HG03135 (cell line): ENCODE data around the gene AP1G1.
A peak's percentile ranks its signal among the peaks of the same experiment; 100 is the strongest.
"Not testable (repeated sequence)": the region's sequence is repeated elsewhere in the genome, so short reads cannot be mapped to it uniquely, and the experiment has no call there.

ENCODE experiments used
- ATAC-seq: cut with Tn5 transposase; IDR thresholded peaks from one replicate; pipeline ENCODE4 v1.9.1; 2021; ENCODE audit warnings: mild to moderate bottlenecking, moderate library complexity; ENCODE audit not compliant: unreplicated experiment

Gene AP1G1

DNA sequence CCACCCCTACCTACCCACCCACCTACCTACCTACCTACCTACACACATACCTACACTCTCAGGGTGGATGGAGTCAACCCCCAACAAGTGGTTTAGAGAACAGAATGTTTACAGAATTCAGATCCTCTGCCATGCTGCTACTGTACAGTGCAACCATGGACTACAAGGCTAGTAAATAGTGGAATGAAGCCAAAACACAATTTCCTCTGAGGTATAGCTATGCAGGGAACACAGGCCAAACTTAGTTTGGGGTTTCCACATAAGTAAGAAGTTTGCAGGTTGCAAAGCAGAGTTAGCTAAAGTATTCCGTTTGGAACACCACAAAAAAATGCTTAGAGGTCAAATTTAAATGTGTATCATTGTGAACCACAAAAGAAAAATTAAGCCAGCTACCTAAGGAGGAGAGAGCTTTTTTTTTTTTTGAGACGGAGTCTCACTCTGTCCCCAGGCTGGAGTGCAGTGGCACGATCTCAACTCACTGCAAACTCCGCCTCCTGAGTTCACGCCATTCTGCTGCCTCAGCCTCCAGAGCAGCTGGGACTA lies 2.7 kb upstream of the AP1G1 start:
- no peak for ATAC-seq

DNA sequence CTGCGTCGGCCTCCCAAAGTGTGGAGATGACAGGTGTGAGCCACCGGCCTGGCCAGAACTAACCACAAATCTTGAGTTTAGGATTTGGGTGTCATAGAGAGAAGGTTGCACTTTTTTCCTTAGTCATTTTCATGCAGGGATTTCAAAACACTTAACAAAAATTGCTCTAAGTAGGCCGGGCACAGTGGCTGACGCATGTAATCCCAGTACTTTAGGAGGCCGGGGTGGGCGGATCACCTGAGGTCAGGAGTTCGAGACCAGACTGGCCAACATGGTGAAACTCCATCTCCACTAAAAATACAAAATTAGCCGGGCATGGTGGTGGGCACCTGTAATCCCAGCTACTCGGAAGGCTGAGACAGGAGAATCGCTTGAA lies 1.5 kb upstream of the AP1G1 start:
- ATAC-seq: not testable (repeated sequence)

DNA sequence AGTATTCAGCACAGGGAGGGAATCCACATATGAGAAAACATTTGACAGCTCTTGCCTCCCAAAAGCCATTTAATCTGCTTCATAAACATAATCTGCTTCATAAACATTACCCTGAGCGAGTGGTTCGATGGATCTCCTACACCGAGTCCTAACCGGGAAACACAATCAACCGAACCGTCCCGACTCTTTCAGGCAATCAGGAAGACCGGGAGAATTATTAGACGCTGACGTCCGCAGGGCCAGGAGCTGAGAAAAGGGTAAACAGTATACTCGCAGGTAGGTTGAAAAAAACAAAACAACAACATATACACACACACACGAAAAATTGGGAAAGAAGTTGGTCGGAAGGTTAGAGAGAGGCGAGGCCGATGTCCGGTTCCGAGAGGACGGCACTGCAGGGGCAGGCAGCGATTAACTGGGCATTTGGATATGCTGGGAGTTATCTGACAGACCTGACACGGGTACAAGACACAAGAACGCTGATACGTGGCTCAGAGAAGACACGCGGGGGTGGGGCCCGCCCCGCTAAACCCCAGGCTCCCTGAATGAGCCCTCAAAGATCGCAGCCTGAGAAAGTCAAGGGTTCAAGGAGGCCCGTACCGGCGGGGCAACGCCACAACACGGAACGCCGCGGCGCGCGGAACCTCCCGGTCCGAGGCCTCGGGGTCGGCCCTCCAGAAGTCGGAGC lies 585 bp downstream of the AP1G1 start:
- peak; percentile 30 for ATAC-seq

DNA sequence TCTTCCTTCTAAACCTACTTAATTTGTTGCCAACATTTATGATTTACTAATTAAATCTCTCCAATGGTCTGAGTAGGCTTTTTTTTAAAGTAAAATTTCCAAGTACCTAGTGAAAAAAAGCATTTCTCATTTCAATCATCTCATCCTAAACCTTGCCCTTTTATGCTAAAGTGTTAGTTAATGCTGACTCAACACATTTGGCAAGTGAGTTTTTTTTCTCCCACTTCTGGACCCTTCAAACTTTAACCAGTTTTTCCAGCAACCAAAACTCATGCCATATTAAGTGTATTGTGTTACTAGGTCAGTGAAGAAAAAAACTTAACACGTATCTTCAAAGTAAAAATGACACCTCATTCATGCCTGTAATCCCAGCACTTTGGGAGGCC lies 5.3 kb downstream of the AP1G1 start:
- ATAC-seq: no peak

DNA sequence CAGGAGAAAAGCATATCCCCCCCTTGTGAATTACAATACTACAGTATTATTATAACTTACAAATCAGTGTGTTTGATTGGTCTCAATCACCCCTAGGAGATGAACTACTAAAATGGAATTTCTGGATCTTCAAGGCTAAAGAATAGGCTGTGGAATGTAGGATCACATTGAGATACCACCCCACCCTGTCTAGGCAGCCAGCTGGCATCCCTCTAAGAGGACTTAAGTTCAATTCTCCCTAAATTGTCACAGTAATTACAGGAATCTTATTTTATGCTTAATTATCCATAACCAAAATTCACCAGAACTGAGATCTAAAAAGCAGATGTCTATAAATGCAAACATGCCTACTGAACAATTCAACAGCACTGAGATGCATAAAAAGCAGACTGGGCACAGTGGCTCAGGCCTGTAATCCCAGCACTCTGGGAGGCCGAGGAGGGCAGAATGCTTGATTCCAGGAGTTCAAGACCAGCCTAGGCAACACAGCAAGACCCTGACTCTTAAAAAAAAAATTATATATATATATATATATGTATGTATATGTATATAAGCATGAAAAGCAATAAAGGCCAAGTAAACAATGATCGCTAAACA lies 12.0 kb downstream of the AP1G1 start:
- no peak for ATAC-seq

DNA sequence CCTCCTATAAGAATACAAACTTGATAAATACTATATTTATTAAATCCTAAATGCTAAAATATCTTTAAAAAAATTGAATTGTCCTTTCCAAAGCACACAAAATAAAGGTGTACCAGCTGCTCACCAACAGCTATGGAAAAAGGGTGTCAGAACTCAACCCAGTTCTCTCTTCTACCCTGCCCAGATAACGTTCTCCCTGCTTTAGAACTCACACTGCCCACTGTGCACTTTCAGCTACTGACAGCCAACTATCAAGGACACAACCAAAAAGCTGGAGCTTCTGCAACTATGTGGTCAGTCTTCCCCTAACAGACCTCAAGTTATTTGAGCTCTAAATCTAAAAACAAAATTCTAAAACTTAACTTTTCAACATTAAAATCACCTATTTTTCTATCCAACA lies 13.7 kb downstream of the AP1G1 start:
- ATAC-seq: no peak

DNA sequence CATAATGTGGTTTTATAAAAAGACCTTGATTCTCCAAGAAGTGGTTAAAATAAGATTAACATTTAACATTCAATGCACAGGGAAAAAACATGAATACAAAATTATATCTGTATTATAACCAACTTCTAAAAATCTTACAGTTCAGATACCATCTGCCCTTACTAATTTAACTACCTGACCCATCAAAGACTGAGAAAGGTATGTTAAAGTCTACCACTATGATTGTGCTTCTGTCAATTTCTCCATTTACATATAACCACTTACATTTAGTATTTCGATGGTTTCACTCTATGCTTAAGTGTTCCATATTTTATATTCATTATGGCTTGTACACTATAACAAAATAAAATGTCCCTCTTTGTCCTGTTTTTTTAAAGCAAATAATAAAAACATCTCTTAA lies 14.6 kb downstream of the AP1G1 start:
- ATAC-seq: no peak

DNA sequence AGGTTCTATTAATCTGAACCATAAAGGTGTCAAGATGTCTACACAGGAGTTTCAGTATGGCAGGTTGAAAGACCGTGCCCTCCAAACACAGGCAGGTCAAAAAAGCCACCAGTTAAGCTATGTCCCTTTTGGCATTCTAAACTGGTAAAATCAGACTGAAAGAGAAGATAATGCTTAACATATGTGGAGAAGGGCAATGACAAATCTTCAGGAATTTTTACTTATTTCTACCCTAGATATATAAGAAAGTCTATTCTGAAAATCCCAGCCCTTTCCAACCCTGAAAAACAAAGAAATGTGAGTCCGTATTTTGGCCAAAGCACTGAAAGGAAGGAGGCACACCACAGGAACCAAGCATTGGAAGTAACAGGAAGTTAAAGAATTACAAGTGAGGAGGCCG lies 16.5 kb downstream of the AP1G1 start:
- ATAC-seq: no peak

DNA sequence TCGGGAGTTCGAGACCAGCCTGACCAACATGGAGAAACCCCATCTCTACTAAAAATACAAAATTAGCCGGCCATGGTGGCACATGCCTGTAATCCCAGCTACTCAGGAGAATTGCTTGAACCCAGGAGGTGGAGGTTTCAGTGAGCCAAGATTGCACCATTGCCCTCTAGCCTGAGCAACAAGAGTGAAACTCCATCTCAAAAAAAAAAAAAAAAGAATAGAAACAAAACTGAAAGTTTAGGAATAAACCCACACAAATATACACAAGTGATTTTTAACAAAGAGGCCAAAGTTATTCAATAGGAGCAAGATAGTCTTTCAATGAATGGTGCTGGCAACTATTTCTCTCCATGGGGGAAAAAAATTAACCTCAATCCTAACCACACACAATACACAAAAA lies 18.3 kb downstream of the AP1G1 start:
- ATAC-seq: not testable (repeated sequence)

DNA sequence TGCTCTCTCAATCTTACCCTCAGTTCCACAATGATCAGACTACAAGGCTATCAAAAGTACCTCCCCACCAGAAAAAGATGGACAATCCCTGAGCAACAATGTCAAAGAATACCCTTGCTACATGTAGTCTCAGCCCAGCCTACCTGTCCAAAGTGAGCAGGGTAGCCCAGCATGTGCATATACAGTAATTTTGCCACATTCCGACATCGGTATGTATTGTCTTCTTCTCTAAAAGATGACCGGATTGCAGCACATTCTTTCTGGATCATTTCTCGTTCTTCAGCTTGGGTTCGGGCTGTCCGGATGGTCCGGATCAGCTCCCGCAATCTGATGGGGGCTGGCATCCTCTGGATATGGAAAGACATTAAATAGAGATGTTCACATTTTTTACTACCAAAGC lies 19.5 kb downstream of the AP1G1 start:
- ATAC-seq: no peak

DNA sequence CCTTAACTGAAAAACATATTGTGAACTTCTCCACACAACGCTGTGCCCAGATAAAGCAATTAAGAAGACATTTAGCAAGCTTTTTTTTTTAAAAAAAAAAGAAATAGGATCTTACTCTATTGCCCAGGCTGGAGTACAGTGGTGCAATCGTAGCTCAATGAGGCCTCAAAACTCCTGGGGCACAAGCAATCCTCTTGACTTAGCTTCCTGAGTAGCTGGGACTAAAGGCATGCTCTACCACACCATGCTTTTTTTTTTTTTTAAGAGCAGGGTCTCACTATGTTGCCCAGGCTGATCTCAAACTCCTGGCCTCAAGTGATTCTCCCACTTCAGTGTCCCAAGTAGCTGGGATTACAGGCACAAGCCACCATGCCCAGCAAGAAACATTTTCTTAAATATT lies 20.1 kb downstream of the AP1G1 start:
- ATAC-seq: no peak

DNA sequence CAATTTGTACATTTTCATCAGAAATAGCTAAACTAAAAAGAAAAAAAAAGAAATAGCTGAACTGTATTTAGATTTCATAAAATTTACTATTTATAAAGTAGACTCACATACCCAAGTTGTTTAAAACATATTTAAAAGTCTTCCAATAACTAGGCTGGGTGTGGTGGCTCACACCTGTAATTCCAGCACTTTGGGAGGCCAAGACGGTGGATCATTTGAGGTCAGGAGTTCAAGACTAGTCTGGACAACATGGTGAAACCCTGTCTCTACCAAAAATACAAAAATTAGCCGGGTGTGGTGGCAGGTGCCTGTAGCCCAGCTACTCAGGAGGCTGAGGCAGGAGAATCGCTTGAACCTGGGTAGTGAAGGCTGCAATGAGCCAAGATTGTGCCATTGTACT lies 23.5 kb downstream of the AP1G1 start:
- not testable (repeated sequence) for ATAC-seq

DNA sequence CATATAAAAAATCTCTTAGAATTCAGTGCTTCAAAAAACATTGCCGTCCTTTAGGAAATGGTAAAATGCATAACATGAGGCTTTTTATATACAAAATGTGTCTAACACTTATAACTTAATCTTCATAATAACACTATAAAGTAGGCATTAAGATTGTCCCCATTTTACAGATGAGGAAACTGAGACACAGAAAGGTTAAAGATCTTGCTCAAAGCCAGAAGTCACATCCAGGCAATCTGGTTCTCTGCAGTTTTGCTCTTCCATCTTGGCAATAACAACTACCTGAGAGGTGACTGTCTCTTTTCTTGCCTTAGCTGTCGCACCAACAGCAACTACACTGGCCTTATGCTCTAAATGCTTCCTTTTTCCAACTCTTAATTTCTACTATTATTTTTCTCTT lies 24.5 kb downstream of the AP1G1 start:
- no peak for ATAC-seq

DNA sequence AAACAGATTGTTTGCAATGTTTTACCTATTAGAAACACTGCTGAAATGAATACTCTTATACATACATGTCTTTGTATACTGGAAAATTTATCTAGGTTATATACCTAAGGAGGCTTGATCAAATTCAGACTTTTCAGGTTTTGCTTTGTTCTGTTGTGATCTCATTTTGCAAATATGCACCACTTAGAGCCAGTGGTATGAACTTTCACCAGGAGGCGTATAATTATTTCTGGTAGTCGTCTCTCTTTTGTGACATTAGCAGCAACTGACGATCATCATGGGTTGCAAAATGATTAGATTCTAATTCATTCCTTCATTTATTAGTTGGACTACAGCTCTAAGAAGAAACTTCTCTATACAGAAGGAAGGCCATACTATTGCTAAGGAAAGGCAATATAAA lies 26.9 kb downstream of the AP1G1 start:
- ATAC-seq: no peak

DNA sequence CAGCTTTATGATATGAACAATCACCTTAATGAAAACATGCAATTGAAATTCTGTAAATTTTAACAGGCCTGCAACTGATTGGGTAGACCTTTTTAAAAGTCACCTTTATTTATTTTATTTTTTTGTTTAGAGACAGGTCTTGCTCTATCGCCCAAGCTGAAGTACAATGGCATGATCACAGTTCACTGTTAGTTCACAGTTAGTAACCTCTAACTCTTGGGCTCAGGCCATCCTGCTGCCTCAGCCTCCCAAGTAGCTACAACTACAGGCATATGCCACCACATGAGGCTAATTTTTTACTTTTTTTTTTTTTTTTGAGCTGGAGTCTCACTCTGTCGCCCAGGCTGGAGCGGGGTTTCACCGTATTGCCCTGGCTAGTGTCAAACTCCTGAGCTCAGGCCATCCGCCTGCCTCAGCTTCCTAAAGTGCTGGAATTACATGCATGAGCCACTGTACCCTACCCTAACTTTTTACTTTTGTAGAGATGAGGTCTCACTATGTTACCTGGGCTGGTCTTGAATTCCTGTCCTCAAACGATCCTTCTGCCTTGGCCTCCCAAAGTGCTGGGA lies 28.0 kb downstream of the AP1G1 start:
- ATAC-seq: no peak

DNA sequence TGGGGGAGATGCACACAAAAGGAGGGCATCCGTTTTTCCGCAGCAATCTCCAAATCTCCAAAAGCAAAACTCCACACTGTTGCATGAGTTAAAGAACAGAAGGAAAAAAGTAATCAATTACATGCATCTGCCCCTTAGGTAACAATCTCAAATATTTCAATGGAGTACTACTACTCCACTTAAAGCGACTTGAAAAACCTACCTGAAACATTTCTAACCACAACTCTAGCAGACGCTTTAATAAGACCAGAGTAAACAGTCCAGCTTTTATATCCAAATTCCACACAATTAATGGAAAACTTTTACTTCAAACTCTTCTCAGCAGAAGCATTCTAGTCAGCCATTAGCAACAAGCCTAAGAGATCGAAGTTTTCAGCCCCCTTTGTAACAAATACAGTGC lies 29.9 kb downstream of the AP1G1 start:
- no peak for ATAC-seq

DNA sequence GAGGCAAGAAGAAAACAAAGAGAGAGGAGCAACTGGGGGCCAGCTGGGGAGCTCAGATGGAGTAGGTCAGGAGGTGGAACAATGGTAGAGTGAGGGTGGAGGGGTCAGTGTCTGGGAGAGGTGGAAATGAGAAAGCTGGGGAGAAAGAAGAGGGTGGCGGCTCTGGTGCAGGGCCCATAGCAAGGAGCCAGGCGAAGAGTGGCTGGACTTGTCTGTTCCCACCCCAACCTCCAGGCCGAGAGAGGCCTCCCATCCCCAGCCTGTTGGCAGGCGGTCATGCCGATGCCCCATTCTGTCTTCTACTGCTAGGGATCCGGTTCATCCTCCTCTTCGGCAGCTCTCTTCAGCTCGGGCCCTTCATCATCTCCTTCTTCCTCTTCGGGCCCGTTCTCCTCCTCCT lies 31.3 kb downstream of the AP1G1 start:
- ATAC-seq: no peak

DNA sequence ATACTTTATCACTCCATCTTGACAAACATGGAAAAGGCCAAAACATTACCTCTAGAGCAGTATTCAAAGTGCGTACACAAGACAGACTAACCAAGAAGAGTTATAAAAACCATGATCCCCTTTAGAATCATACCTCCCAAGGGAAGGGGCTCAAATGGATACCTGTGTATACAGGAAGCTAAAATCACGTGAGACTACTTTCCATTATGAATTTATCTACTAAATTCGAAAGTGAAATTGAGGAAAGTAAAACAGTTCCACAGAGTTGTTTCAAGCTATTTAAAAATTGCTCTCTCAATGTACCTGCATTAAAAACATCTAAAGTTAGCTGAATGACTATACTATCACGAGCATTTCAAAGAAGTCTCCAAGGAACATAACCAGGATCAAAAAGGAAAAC lies 32.7 kb downstream of the AP1G1 start:
- ATAC-seq: no peak

DNA sequence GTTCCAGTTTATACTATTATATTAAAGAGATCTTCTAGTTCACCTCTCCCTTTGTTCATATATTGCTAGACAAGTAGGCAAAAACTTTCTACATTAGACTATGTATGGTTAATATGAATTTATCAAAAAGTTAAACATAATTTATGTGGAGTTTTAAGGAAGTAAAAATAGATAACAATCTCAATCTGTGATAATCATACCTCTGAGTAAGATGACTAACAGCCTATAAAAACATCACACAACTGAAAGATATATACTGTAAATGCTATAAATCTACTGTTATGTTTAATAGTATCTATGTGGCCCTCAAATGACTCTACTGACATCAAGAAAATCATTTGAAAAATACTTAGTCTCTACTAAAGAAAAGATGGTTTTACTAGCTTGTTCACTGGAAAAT lies 37.1 kb downstream of the AP1G1 start:
- ATAC-seq: no peak

DNA sequence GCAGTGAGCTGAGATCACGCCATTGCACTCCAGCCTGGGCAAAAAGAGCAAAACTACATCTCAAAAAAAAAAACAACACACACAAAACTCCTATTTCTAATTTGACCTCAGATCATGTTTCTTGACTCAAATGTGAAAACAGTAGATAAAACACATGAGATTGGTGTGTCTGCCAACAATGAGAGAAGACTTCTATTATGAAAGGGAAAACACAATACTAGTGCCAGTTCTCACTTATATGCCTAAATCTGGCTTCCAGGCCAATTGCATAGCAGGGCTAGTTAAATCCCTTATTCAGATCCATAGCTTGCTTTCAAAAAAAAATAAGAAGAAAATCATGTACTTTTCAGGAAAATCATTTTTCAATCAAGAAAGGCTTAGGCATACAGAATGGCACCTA lies 39.4 kb downstream of the AP1G1 start:
- no peak for ATAC-seq

DNA sequence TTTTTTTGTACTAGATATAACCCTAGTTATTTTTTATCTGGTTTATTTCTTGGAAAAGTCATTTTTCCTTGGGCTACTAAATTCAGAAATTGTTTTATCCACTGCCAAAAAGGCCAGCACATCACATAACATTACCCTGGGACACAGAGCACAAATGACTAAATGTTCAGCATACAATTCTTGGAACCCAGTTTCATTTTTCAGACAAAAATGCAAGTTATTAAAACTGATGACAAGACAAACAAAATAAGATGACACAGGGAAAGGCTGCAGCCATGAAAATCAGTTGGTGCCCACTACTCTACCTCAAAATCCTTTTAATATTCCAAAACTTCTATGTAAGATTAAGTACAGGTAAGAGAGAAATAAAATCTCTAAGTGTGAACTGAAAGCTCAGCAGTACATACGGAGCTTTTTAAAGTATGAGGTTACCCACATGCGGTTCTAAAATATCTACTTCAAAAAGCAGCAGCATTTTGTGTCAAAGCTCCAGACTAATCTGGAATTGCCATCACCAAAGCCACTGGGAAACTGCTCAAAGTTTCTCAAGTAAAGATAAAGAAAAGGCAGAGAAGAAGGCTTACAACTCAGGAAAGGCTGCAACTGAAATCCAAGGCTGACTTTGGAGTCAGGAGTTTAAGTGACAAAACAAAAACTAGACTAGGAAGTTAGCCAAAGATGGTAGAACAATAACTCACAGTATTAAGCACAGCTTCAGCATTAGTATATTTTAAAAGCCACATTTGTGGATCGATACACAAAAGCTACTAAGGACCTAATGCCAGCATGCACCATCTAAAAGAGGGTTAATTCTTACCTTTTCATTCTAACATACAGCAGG lies 41.4 kb downstream of the AP1G1 start:
- no peak for ATAC-seq

DNA sequence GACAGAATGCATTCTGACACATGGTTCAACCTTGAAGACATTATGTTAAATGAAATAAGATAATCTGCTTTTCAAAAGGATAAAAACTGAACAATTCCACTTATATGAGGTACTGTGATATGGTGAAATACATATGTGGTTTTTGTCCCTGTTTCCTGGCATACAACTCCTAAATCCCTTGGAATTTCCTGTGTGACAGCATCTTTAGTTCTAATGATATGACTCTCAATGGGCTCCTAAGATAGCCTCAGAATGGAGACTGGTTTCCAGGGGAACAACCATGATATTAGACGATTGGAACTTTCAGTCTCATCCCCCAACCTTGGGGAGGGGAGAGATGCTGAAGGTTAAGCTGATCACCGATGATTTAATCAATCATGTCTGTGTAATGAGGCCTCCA lies 46.4 kb downstream of the AP1G1 start:
- ATAC-seq: no peak
